C4-2B (cell line): ENCODE results near the gene CORT.
"Not testable (repeated sequence)": the region's sequence is repeated elsewhere in the genome, so short reads cannot be mapped to it uniquely, and the experiment has no call there.

Experiments
- H3K27ac ChIP-seq: fragments of 450-650 bp; 2 replicates; pipeline ENCODE4 v1.5.1; 2017
- ZFX ChIP-seq: fragments of 450-650 bp; IDR thresholded peaks from 2 replicates; pipeline ENCODE4 v1.6.1; 2017
- TF ChIP-seq, protein P1 (sequence below): fragments of 450-650 bp; conservative IDR thresholded peaks from 2 replicates; pipeline ENCODE4 v1.5.1; 2017; ENCODE audit warnings: mild to moderate bottlenecking

Gene CORT

DNA sequence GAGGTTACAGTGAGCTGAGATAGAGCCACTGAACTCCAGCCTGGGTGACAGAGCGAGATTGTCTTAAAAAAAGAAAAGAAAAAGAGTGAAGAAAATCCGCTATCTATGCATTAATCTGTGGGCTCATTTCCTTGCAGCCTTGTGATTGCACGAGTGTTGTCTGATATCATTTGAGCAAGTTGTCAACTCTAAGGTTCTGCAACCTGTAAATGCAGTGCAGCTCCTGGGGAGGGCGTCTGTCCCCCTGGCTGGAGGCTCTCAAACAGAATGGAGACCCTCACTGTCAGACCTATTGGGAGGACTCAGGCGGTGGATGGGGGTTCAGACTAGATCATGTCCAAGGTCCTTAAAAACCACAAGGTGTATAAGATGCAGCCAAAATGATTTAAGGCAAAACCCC lies 6.2 kb downstream of the CORT start:
- no peak overlapping the region for H3K27ac ChIP-seq
- TF ChIP-seq, protein P1, sequence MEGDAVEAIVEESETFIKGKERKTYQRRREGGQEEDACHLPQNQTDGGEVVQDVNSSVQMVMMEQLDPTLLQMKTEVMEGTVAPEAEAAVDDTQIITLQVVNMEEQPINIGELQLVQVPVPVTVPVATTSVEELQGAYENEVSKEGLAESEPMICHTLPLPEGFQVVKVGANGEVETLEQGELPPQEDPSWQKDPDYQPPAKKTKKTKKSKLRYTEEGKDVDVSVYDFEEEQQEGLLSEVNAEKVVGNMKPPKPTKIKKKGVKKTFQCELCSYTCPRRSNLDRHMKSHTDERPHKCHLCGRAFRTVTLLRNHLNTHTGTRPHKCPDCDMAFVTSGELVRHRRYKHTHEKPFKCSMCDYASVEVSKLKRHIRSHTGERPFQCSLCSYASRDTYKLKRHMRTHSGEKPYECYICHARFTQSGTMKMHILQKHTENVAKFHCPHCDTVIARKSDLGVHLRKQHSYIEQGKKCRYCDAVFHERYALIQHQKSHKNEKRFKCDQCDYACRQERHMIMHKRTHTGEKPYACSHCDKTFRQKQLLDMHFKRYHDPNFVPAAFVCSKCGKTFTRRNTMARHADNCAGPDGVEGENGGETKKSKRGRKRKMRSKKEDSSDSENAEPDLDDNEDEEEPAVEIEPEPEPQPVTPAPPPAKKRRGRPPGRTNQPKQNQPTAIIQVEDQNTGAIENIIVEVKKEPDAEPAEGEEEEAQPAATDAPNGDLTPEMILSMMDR, result no peak
- TF ChIP-seq ZFX, result no peak

DNA sequence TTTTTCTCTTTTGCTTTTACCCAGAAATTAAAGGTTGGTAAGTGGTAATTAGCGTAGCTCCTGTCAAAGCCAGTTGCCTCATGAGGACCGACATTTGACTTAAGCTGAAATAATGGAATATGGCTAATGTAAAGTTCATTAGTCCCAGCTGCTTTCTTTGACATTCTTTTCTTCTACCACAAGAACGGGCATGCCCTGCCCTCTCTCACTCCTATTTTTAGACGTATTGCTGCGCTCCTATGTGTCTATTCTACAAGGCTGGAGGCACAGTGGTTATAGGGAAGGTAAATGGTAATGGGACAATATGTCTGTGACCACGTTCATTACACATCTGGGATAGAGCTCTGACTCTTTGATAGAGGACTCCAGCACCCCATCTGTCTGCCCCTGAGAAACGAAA lies 6.8 kb downstream of the CORT start:
- H3K27ac ChIP-seq, result no peak overlapping the region
- no peak for TF ChIP-seq ZFX
- TF ChIP-seq, protein P1, result no peak

DNA sequence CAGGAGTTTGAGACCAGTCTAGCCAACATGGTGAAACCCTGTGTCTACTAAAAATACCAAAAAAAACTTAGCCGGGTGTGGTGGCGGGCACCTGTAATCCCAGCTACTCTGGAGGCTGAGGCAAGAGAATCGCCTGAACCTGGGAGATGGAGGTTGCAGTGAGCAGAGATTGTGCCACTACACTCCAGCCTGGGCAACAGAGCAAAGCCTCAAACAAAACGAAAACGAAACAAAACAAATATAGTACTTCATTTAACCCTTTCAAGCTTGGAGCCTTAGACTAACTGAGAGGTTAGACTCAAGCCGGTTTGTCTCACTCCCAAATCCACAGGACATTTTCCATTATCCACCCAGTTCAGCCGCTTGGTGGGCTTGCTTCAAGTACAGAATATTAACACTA lies 7.6 kb downstream of the CORT start:
- H3K27ac ChIP-seq, result not testable (repeated sequence)

DNA sequence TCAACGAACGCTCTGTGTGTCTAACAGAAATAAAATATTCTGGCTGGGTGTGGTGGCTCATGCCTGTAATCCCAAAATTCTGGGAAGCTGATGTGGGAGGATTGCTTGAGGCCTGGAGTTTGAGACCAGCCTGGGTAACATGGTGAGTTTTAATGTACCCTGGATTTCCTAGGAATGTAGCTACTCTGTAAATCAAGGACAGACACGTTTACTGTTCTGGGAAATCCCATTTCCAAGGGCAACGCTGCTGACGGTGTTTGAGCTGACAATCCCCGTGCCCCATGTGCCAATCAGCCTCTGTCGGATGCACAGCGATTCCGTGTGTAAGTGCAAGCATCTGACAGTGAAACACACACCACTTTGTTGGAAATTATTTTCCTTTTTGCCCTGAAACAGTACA lies 8.0 kb downstream of the CORT start:
- TF ChIP-seq, protein P1, result no peak
- no peak for TF ChIP-seq ZFX
- no peak overlapping the region for H3K27ac ChIP-seq

DNA sequence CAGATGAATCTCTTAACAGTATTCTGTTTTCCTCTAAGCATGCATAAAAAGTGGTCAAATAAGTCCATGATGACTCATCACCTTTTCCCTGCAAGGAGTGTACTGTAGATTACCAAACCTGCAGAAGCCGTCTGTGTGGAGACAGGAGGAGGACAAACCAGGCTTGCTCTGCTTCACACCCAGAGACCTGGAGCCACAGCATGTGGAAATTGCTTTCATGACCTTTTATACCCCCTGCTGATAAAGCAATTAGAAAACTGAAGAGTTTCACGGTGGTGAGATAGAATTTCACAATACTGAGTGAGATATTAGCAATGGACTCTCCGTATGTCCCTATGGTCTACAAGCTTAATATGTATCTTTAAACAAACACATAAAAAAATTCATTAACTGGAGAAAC lies 9.4 kb downstream of the CORT start:
- no peak overlapping the region for H3K27ac ChIP-seq
- TF ChIP-seq, protein P1, result no peak
- no peak for TF ChIP-seq ZFX

DNA sequence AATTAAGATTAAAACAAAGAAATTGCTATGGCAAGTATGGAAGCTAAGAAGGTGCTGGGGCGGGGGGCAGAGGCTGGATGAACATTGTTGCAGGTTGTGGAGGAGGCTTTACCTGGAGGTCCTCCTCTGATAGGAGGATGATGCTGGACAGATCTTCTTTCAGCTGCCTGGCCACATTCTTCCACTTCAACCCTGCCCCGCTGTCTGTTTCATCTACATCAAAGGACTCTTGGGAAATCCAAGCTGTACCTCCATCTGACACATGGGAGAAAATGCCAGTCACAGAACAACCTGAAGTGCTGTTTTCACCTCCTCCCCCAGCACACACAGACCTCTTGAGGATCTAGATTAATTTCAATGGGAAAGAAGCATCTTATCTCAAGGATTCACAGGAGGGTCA lies 17.2 kb downstream of the CORT start:
- no peak overlapping the region for H3K27ac ChIP-seq
- TF ChIP-seq, protein P1, result no peak
- no peak for TF ChIP-seq ZFX

DNA sequence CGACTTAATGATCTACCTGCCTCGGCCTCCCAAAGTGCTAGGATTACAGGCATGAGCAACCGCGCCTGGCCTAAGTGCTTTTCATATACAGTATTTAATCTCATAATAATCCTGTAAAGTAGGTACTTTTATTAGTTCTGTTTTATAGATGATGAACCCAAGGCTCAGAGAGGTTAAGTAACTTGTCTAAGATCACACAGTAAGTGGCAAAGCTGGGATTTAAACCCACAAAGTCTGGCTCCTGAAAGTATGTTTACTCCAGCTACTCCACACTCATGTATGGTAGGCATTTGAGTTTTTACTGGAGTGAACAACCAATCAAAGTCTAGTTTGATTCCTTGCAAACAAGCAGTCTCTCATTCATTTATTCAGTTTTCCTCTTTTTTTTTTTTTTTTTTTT lies 20.2 kb downstream of the CORT start:
- H3K27ac ChIP-seq, result no peak overlapping the region
- TF ChIP-seq ZFX, result no peak

DNA sequence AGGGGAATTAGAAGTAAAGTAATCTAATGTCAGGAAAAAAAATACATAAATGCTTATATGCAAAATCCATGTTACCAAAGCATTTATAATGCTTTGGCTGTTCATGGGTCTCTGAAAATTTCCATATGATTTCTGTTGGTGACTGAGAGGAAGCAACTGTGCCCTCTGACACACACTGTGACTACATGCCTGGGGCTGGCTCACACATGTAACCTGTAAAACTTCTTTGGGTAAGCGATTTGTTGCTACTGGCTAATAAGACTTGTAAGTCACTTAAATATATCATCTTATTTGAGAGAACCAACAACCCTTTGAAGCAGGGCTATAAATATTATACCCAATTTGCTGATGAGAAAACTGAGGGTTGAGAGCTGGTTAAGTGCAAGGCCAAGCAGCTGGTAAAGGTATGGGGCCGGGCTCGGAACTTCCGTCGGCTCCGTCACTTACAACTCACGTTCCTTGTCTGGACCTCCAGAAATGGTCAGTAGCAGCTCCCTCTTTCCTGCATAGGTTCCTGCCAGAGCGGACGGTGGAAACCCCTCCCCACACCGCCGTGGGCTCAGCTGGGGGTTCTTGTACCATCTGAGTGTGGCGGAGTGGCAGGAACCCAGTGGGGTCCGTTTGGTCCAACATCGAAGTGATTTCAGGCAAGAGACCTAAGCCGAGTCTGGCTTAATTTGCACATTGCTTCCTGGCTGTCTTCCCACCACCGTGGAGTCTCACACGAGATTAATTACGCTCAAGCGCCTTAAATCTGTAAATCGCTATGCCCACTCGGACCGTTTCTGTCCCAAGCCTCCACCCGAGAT lies 21.8 kb downstream of the CORT start:
- peak overlapping the region; percentile 79 for H3K27ac ChIP-seq
- TF ChIP-seq ZFX, result no peak
- TF ChIP-seq, protein P1, result no peak
